ENCODE data around the gene FAM171A2.

GRCh38 chr17:44338702-44339101, 25.0 kb downstream of the FAM171A2 start:
- TF ChIP-seq CTCF (IDR thresholded peaks at IDR 0.05; ENCODE audit: low read depth, low read length) (no peak), POLR2A (IDR thresholded peaks at IDR 0.05; ENCODE audit: extremely low read depth, insufficient read length) (no peak), MAX (IDR thresholded peaks at IDR 0.05; ENCODE audit: low read depth, low read length) (no peak), MYC (IDR thresholded peaks at IDR 0.05; ENCODE audit: low read depth, low read length) (no peak)

All from NB4 (cell line).